Measurements from ENCODE around the gene ASB3.

Gene ASB3

DNA sequence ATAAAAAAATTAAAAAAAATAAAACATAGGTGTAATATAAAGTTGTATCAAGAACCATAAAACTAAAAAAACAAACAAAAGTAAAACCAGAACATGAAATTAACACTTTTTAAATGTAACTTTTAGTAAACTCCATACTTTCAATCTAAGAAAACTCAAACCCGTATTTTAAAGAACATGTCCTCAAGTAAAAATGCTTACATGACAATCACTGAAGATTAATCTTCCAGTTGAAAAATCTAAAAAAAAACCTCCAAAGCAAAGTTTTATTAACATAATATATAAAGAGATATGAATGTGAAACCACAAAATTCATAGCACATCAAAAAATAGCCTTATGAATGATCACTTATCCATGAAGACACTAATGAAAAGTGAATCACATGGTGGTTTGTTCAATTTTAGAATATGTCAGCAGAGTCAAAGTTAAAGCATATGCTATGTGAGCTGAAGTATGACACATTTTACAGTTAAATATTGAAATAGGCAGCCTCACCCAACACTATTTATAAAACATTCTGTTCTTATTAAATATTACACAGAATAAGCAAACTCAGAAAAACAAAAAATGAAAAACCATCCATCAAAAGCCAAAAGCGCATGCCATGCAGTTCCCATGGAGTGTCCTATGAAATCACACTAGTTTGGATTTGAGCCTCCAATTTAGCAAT lies 42.2 kb downstream of the ASB3 start:
- TF ChIP-seq, protein P1, sequence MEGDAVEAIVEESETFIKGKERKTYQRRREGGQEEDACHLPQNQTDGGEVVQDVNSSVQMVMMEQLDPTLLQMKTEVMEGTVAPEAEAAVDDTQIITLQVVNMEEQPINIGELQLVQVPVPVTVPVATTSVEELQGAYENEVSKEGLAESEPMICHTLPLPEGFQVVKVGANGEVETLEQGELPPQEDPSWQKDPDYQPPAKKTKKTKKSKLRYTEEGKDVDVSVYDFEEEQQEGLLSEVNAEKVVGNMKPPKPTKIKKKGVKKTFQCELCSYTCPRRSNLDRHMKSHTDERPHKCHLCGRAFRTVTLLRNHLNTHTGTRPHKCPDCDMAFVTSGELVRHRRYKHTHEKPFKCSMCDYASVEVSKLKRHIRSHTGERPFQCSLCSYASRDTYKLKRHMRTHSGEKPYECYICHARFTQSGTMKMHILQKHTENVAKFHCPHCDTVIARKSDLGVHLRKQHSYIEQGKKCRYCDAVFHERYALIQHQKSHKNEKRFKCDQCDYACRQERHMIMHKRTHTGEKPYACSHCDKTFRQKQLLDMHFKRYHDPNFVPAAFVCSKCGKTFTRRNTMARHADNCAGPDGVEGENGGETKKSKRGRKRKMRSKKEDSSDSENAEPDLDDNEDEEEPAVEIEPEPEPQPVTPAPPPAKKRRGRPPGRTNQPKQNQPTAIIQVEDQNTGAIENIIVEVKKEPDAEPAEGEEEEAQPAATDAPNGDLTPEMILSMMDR (IDR thresholded peaks at IDR 0.05) = no peak

DNA sequence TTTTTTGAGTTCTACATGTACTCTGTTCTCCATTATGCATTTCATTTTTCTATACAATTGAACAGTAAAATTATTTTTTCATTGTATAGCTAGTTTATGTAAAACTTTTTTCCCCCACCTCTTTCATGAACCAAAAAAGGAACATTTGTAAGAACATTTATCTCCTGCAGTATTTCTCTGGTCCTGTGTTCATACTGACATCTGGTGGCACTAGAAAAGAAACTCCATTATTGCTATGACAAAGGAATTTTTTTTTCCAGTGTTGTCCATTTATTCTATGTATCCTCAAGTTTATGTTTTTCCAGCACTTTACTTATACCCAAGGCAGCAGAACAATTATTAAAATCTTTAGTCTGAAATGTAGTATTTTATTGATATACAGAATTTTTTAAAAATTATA lies 46.6 kb downstream of the ASB3 start:
- Histone ChIP-seq H3K79me2 (peaks cover 7% of the 10 kb centered on the region), H3K4me3 (ENCODE audit: low read depth, low read length) (no peak overlapping the region), H2AFZ (no peak overlapping the region), H3K4me1 (peaks cover 8% of the 10 kb centered on the region), H3K4me2 (ENCODE audit: low read length) (no peak overlapping the region), H3K9ac (no peak overlapping the region), H3K27ac (no peak overlapping the region), H3K27me3 (ENCODE audit: control insufficient read depth, insufficient read depth, low read length) (no peaks in the 10 kb centered on the region), H3K36me3 (ENCODE audit: control insufficient read depth, insufficient read depth, low read length) (no peaks in the 10 kb centered on the region), H3K9me3 (ENCODE audit: control insufficient read depth, low read length) (no peaks in the 10 kb centered on the region)
- TF ChIP-seq, protein P1 (IDR thresholded peaks at IDR 0.05) = peak; percentile 5

More for the DNA sequence above, 42.2 kb downstream of the ASB3 start:
- H3K4me3 ChIP-seq (ENCODE audit: low read depth, low read length) = no peak overlapping the region
- no peak overlapping the region for H2AFZ ChIP-seq
- no peaks in the 10 kb centered on the region for H3K9me3 ChIP-seq (ENCODE audit: control insufficient read depth, low read length)
- no peak overlapping the region for H3K9ac ChIP-seq
- H3K79me2 ChIP-seq = peaks cover 2% of the 10 kb centered on the region
- no peaks in the 10 kb centered on the region for H3K36me3 ChIP-seq (ENCODE audit: control insufficient read depth, insufficient read depth, low read length)
- H3K4me2 ChIP-seq (ENCODE audit: low read length) = no peak overlapping the region
- no peak overlapping the region for H3K27ac ChIP-seq
- no peaks in the 10 kb centered on the region for H3K27me3 ChIP-seq (ENCODE audit: control insufficient read depth, insufficient read depth, low read length)
- H3K4me1 ChIP-seq = no peaks in the 10 kb centered on the region

DNA sequence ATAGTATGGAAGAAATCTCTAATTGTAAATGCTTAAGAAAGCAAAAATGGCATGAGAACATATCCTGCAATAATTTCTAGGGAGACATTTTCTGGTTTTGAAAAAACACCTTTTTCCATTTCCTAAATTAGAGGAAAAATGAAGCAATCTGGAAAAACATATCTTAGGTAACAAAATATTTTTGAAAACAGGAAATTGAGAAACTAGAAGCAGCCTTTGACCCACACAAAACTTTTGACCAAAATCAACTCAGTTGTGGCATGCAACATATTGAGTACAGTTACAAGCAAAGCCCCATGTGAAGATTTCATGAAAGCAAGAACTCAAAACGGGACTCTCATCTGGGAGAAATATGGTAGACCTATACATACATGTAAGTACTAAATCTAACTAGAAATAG lies 47.7 kb downstream of the ASB3 start:
- TF ChIP-seq, protein P1 (IDR thresholded peaks at IDR 0.05) = no peak
- no peak overlapping the region for H3K9ac ChIP-seq
- no peak overlapping the region for H2AFZ ChIP-seq

GRCh38 chr2:53737091-53737490 lies 49.7 kb downstream of the ASB3 start:
- no peak overlapping the region for H3K4me3 ChIP-seq (ENCODE audit: low read depth, low read length)
- H3K4me2 ChIP-seq (ENCODE audit: low read length) = no peak overlapping the region
- H3K9me3 ChIP-seq (ENCODE audit: control insufficient read depth, low read length) = no peaks in the 10 kb centered on the region
- no peak overlapping the region for H3K9ac ChIP-seq
- no peaks in the 10 kb centered on the region for H3K36me3 ChIP-seq (ENCODE audit: control insufficient read depth, insufficient read depth, low read length)
- H2AFZ ChIP-seq = no peak overlapping the region
- peaks cover 22% of the 10 kb centered on the region for H3K79me2 ChIP-seq
- TF ChIP-seq, protein P1 (IDR thresholded peaks at IDR 0.05) = no peak
- no peak overlapping the region for H3K27ac ChIP-seq
- peaks cover 8% of the 10 kb centered on the region for H3K4me1 ChIP-seq
- no peaks in the 10 kb centered on the region for H3K27me3 ChIP-seq (ENCODE audit: control insufficient read depth, insufficient read depth, low read length)

More for the DNA sequence above, 47.7 kb downstream of the ASB3 start:
- no peak overlapping the region for H3K4me2 ChIP-seq (ENCODE audit: low read length)
- H3K79me2 ChIP-seq = peaks cover 12% of the 10 kb centered on the region
- H3K9me3 ChIP-seq (ENCODE audit: control insufficient read depth, low read length) = no peaks in the 10 kb centered on the region
- H3K27ac ChIP-seq = no peak overlapping the region
- no peak overlapping the region for H3K4me3 ChIP-seq (ENCODE audit: low read depth, low read length)
- peaks cover 8% of the 10 kb centered on the region for H3K4me1 ChIP-seq
- H3K36me3 ChIP-seq (ENCODE audit: control insufficient read depth, insufficient read depth, low read length) = no peaks in the 10 kb centered on the region
- no peaks in the 10 kb centered on the region for H3K27me3 ChIP-seq (ENCODE audit: control insufficient read depth, insufficient read depth, low read length)

All from parathyroid adenoma (tissue), 2 donors.